Stimulated activated CD4-positive, alpha-beta T cell treated with anti-CD3 and anti-CD28 coated beads, TNF-alpha, amount 100 ng/mL, for 48 hours (primary cell): ENCODE measurements around the gene ATXN7L1.

Experiments used
- DNase-seq, 3 donors: peaks; one replicate each; pipeline ENCODE4 v3.0.0-alpha.2; 2020; ENCODE audit warnings: low read depth in 3 of 3

The ATXN7L1 gene

DNA sequence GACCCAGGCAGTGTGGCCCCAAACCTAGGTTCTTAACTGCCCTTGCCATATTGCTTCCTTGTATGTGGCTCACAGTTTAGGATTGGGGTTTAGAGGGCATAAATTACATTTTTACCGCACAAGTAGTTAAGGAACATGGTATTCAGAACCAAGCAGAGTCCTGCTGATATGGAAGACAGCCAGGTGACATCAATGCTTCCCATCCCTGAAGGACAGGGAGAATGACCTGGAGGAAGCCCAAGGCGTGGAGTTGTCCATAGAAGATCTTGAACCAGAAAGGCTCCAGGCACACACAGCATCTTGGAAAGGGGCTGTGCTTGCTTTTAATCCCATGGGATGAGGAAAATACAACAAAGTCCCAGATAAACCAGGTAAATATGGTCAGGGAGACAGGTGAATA, 48.3 kb downstream of the ATXN7L1 start:
- no peak for DNase-seq

DNA sequence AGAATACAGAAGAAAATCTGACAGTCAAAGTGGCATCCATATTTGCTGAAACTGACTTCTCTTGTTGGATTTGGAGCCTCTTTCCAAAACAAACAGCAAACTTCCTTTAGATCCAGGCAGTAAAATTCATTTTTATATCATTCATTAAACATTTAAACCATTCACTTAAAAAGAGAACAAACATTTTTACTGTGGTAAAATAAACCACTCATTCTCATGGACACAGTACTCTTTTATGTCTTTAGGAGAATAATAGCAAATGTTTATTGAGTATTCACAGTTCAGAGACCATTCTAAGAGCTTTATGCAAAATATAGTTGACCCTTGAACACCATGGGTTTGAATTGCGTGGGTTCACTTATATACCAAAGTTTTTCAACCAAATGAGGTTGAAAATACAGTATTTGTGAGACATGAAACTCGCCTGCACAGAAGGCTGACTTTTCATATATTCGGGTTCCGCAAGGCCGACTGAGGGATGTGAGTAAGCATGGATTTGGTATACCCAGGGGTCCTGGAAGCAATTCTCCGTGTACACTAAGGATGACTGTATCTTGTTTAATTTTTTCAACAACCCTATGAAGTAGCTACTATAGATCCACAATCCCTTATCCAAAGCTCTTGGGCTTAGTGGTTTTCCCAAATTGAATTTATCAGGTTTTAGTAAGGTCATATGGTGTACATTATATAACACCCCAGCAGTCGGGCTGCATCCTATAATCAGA, 49.1 kb downstream of the ATXN7L1 start:
- DNase-seq: no peak

DNA sequence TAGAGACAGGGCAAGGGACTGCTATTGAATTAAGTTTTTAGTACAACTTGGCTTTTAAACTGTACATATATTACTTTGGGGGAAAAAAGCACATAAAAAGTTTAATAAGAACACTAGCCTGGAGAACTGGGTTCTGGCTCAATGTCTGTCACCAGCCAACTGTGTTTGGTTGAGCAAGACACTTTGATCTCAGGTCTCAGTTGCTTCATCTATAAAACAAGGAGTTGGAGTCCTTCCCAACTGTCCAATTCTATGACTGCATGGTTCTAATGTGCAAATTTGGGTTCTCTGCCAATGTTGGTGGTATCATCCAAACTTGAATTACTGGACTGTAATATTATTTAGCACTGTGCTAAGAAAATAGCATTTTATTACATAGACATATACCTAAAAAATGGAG, 50.3 kb downstream of the ATXN7L1 start:
- no peak for DNase-seq

DNA sequence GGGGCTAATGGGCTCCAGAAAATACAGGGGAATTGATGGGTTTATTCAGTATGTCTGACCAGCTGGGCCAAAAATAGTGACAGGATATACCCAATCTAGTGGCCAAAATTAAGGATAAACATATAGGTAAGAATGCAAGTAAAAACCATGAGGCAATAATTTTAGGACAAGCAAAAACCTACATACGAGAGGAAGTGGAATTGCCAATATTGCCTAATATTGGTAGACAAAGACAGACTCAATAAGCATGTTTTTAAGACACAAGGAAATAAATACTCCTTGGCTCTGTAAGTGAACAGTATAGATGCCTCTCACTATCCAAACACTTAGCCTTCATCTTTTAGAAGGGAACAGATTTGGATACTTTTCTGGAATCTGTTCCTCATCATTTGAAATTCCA, 51.0 kb downstream of the ATXN7L1 start:
- DNase-seq: no peak

DNA sequence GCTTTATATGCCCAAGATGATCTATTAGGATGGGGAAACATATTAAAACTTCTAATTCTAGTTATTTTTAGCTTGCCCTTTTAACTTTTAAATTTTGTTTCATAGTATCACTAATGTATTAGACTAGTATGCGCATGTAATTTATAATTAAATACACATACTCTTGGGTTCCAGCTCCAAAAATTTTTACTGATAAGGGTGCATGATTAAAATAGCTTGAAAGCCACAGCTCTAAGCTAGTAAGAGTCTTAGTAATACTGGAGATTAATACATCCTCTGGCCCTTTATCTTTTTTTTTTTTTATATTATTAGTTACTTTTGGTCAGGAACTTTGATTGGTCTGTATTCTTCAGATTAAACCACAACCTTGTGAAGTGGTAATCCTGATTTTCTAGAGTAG, 53.6 kb downstream of the ATXN7L1 start:
- DNase-seq: no peak

DNA sequence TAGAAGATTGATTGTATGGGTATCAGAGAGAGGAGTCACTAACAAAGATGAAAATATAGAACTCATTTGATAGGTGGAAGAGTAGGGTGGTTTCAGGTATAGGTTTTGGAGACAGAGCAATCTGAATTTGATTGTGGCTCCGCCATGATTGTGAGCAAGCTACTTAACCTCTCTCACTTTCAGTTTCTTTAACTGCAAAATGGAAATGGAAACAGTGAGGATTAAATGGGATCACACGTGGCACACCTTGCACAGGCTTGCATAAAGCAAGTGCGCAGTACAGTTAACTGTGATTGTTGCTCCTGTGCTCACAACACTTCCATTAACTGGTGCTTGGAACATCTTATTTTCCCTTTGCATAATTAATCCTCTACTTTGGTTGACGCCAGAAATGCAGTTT, 54.9 kb downstream of the ATXN7L1 start:
- no peak for DNase-seq

DNA sequence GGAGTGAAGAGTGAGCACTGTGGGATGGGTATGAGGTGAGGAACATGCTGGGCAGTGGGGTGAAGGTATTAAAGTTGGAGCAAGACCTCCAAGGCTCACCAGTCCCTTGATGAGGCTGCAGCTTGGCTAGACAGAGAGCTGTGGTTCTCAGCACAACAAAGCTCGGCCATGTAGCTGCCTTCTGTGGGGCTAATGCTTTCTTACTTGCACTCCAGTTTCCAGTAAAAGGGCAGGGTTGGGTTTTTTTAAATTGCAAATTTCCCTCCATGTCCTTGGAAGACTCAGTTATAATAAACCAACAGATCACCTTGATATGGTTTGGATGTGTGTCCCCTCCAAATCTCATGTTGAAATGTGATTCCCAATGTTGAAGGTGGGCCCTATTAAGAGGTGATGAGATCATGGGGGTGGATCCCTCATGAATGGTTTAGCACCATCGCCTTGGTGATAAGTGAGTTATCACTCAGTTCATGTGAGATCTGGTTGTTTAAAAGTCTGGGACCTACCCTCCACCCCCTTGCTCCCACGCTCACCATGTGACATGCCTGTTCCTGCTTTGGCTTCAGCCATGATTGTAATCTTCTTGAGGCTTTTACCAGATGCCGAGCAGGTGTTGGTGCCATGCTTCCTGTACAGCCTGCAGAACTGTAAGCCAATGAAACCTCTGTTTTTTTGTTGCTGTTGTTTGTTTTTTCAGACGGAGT, 55.9 kb downstream of the ATXN7L1 start:
- no peak for DNase-seq

DNA sequence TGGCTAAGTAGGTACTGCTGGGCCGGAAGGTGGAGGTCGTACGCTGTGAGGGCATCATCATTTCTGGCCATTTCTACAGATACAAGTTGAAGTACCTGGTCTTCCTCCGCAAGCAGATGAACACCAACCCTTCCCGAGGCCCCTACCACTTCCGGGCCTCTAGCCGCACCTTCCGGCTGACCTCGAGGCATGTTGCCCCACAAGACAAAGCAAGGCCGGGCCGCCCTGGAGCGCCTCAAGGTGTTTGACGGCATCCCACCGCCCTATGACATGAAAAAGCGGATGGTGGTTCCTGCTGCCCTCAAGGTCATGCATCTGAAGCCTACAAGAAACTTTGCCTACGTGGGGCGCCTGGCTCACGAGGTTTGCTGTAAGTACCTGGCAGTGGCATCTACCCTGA, 56.8 kb downstream of the ATXN7L1 start:
- no peak for DNase-seq

DNA sequence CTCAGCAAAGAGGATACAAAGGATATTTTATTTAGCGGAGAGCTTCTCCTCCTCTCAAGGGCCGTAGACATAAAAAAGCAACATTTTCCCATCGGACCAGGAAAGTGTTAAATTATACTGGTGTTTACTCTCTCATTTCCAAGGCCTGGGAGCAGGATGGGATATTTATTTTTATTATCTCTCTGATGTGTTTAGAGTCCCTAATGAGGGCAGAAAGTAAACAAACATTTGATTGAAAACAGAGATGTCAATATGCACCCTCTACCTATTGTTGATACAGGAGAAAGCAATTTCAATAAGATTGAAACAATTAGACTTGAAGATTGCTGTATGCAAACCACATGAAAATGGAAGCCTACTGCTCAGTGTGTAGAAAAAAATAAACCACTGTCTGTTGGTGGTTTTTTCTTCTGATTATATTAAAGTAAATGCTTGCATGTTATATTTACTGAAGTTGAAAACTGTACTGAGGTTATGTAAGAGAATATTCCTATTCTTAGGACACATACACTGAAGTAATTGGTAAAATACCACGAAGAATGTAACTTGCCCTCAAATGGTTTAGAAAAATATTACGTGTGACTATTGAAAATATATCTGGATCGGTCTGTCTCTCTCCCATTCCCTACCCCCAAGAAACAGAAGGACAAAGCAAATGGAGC, 59.3 kb downstream of the ATXN7L1 start:
- no peak for DNase-seq

DNA sequence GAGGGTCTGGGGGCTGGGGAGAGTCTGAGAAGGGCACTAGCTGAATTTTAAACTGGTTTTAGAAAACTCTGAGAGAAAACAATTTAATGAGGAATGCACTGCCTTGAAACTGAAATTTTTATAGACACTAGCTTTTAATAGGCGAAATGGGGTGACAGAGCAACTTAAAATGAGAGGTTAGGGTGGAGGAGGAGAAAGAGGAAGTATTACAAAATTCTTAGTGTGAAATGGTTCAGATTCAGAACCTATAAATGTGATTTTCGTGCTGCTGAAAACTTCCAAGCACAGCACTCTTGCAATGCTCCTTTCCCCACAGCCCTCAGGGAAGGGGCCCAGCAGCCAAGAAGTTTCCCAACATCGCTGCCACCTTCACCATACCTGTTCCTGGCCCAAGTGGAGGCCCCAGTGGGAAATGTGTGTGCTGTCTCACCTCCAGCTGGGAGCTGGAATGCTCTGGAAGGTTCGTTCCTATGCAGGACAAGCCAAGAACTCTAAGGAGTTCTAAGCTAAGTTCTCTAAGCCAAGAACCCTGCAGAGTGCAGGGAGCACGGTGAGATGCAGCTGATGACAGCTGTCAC, 60.0 kb downstream of the ATXN7L1 start:
- DNase-seq: no peak

DNA sequence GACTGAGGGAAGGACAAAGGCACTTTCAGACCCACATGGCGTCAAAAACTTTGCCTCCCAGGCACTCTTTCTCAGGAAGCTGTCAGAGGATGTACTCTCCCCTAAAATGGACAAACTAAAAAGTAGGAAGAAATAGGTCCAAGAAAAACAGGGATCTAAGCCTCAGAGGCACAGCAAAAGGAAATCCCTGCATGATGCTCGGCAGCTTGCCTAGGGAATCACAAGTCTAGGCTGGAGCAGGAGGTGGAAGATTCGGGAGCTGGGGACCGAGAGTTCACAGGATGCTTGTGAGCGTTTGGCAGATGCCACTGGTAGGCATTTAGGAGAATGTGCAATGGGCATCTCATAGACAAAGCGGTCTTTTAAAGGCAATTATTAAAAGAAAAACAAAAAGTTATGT, 60.8 kb downstream of the ATXN7L1 start:
- no peak for DNase-seq

DNA sequence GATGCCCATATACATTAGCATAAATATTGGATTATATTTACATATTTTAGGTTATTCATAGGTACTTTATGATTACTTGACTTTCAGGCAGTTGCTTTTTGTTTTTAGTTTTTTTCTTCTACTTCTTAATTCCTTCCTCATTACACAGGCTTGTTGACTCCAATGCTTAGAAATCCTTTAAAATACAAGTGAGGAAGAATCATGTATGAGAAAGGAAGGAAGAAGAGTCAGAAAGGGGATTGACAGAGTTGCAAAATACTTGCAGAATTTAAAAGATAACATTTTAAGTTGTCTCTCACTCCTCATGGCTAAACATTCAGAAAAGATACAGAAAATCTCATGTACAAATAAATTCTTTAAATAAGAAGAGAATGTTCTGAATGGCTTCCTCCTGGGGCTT, 61.9 kb downstream of the ATXN7L1 start:
- DNase-seq: no peak

DNA sequence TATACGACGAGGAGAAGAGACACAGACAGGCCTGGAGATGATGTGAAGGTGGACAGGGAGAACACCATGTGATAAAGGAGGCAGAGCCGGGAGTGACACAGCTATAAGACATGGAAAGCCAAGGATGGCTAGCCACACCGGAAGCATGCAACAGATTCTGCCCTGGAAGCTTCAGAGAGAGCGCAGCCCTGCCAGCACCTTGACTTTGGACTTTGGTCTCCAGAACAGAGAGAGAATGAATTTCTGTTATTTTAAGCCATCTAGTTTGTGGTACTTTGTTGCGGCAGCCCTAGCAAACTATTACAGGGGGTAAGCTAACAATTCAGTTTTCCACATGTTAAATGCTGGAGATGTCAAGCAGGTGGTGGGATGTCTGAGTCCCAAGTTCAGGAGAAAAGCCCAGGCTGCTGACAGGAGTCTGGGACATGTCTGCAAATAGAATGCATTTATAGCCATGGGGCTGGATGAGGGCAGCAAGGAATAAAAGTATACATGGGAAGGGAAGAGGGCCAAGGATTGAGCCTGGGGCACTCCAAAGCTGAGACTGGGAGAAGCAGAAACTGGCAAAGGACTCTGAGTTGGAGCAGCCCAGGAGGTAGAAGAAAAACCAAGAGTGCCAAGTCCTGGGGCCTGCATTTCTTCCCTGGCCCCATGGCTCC, 65.1 kb downstream of the ATXN7L1 start:
- no peak for DNase-seq

DNA sequence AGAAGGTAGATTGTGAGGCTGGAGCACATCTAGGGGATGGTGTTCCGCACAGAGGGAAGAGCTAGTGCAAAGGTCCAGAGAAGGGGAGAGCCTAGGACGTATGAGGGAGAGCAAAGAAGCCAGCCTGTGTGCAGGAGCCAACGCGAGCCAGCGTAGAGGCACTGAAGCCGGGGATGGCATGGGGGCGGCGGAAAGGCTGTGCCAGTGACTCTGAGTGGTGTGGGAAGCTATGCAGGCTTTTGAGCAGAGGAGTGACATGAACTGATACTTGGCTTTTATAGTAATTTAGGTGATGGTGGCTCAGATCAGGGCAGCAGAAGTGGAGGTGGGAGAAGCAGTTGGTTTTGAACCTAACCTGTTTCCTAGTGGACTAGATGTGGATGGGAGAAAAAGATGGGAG, 65.8 kb downstream of the ATXN7L1 start:
- peak in 2 of 3 donors; percentile 19 to 23 for DNase-seq

DNA sequence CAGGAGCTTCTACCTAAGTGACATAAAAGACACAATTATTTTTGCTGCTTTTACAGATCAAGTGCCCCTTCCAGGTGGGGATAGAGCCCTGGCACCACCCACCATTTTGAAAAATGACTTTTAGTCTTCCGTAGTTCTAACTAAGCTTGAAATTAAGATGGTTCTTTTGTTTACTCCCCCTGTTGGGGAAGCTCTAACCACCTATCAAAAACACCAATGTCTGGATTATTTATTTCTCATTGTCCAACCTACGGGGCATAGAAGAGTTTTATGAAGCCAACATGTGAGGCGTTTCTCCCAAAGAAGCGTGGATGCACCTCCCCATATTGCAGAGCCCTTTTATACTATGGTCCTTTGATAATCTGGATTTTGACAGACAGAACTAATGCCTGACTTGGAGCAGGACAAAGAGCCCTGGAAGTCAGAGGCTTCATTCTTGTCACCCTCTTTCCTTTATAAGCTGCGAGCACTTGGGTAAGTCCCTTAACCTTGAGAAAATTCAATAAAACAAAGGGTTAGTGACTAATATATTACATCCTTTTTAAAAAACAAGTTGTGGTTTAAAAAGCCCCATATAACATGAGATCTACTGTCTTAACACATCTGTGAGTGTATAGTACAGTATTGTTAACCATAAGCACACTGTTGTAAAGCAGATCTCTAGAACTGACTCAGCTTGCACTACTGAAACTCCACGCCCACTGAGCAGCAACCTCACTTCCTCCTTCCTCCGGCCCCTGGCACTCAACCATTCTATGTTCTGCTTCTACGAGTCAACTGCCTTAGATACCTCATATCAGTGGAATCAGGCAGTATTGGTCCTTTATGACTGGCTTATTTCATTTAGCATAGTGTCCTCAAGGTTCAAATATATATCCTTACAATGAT, 67.5 kb downstream of the ATXN7L1 start:
- DNase-seq: peak; percentile 65 to 89 (median 67)

DNA sequence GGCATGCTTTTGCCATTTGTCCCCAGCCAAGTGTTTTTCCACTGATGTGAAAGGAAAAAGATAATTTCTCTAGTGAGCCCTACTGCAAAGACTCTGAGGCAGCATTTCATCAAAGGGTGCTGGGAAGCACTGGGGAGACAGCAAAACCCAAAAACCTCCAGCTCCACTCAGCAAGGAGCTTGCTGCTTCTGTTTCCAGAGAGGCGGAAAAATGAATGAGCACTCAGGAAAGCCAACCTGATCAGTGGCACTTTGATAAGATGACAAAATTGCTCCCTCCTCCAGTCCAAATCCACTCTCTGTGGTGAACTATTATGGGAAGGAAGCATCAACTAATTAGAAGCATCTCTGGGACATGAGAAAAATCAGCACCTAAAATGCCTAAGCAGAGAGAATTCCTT, 68.2 kb downstream of the ATXN7L1 start:
- DNase-seq: no peak

DNA sequence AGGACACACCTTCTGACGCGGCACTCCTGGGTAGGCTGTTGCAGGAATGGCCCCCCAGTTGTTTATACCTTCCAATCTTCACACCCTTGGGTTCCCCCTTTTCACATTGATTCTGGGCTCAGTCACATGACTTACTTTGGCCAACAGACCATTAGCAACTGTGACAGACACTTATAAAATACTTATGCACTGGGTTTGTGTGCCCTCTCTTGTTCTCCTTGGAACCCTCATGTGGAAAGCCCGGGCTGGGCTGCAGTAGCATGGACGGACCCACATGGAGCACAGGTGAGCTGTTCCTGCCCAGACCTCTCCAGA, 69.0 kb downstream of the ATXN7L1 start:
- DNase-seq: no peak

DNA sequence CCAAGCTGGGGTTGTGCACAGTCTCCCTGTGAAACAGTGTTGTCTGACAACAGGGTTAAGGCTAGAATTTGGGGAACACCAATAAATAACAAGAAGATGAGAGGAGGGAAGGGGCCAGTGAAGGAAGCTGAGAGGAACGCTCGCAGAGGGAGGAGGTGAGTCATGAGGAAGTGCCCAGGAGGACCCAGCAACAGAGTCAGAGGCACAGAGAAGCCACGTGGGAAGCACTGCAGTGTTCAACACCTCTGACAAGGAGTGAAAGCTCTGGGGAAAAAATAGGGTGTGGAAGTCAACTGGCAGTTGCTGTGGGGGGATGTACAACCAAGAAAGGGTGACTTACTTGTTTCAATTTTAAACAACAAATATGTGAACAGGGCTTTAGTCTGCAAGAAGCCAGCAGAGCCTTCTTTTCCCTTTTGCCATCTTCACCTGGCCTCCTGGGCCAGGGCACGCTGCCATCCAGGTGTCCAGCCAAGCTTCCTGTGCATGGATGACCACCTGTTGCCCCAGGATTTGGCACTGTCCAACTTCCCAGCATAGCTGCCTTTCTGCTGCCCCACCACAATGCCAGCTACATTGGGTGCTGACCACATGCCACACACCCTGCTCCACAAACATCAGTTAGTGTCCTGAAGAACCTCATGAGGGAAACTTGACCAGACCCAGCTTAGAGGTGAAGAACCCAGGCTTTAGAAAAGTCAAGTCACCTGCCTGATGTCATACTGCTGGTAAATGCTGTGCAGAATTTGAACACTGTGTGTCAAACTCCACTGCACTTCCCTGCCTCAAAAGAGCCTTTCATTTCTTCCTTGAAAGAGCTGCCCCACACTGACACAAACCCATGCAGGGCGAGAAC, 69.6 kb downstream of the ATXN7L1 start:
- DNase-seq: peak; percentile 50 to 67 (median 55)

DNA sequence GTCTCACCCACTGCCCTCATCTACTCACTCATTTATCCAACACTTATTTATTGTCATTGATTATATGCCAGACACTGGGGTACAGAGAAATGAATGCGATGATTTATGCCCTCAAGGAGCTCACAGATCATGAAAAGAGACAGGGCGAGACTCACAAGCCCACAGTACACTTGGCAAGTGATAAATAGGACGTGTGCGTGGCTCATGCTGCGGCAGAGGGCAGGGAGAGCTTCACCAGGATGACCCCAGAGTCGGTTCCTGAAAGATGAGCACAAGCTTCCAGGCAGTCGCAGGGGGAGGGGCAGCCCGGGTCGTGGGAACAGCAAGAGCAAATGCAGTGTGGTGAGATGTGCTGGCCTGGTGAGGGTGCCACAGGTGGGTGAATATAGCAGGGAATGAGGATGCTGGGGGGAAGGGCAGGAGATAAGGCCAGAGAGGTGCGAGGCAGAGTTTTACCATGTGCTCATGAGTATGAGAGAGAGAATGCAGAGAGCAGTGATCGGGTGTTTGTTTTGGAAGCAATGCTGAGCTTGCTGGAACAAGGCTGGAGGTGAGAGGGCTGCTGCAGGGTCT, 70.9 kb downstream of the ATXN7L1 start:
- no peak for DNase-seq

DNA sequence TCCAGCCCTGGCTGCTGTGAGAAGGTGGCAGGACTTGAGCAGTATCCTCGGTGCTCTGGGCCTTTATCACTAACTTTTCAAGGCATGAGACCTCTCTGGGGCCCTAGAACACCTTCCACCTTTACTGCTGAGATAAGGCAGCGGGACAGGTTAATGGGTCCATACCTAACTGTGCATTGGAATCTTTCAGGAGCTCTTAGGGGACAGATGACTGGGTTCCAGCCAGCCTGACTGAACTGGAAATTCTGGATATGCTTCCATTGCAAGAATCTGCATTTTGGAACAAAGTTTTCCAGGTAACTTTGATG, 73.0 kb downstream of the ATXN7L1 start:
- DNase-seq: no peak
